Islet precursor cell (in vitro differentiated cells): Measurements from ENCODE around the gene DEGS1.

Experiments
- DNase-seq: peaks from one replicate; pipeline ENCODE4 v3.0.0-alpha.2; 2018

The DEGS1 gene

GRCh38 chr1:224182866-224183590 is at the start of gene DEGS1:
TSS of gene DEGS1 (plus strand) at chr1:224183240. CDS start at chr1:224183337, 97 bp downstream.
- DNase-seq: peak; percentile 96

GRCh38 chr1:224133741-224134299 is 49.2 kb upstream of the DEGS1 start:
- DNase-seq: no peak

- no peak for DNase-seq
Observed at GRCh38 chr1:224137518-224137917, 45.5 kb upstream of the DEGS1 start.

GRCh38 chr1:224138198-224138597 is 44.8 kb upstream of the DEGS1 start:
- DNase-seq: no peak

GRCh38 chr1:224141693-224142092 is 41.3 kb upstream of the DEGS1 start:
- no peak for DNase-seq

- no peak for DNase-seq
Observed at GRCh38 chr1:224149709-224150108, 33.3 kb upstream of the DEGS1 start.

- no peak for DNase-seq
Observed at GRCh38 chr1:224151117-224151516, 31.9 kb upstream of the DEGS1 start.

- no peak for DNase-seq
Observed at GRCh38 chr1:224157316-224157715, 25.7 kb upstream of the DEGS1 start.

- no peak for DNase-seq
Observed at GRCh38 chr1:224159541-224159940, 23.5 kb upstream of the DEGS1 start.

- DNase-seq: no peak
Observed at GRCh38 chr1:224160171-224160682, 22.8 kb upstream of the DEGS1 start.

- no peak for DNase-seq
Observed at GRCh38 chr1:224162768-224163167, 20.3 kb upstream of the DEGS1 start.

- DNase-seq: no peak
Observed at GRCh38 chr1:224163311-224163710, 19.7 kb upstream of the DEGS1 start.

- DNase-seq: no peak
Observed at GRCh38 chr1:224168859-224169380, 14.1 kb upstream of the DEGS1 start.

- DNase-seq: no peak
Observed at GRCh38 chr1:224169718-224170270, 13.2 kb upstream of the DEGS1 start.

- DNase-seq: no peak
Observed at GRCh38 chr1:224170343-224170742, 12.7 kb upstream of the DEGS1 start.

- DNase-seq: no peak
Observed at GRCh38 chr1:224170748-224171478, 12.1 kb upstream of the DEGS1 start.

GRCh38 chr1:224172229-224172628 is 10.8 kb upstream of the DEGS1 start:
- no peak for DNase-seq

GRCh38 chr1:224173523-224173922 is 9.5 kb upstream of the DEGS1 start:
- no peak for DNase-seq

- DNase-seq: peak; percentile 82
Observed at GRCh38 chr1:224175617-224176016, 7.4 kb upstream of the DEGS1 start.

GRCh38 chr1:224177356-224177999 is 5.6 kb upstream of the DEGS1 start:
- no peak for DNase-seq

GRCh38 chr1:224178894-224179293 is 4.1 kb upstream of the DEGS1 start:
- DNase-seq: no peak

GRCh38 chr1:224180783-224181452 is 2.1 kb upstream of the DEGS1 start:
- DNase-seq: no peak
